GM18502 (cell line): Measurements from ENCODE around the gene PBRM1.
"Not testable (repeated sequence)": the region's sequence is repeated elsewhere in the genome, so short reads cannot be mapped to it uniquely, and the experiment has no call there.

ENCODE experiments used
- ATAC-seq: cut with Tn5 transposase; IDR thresholded peaks from one replicate; pipeline ENCODE4 v1.9.1; 2021; ENCODE audit warnings: mild to moderate bottlenecking; ENCODE audit not compliant: unreplicated experiment, poor library complexity

Gene PBRM1

DNA sequence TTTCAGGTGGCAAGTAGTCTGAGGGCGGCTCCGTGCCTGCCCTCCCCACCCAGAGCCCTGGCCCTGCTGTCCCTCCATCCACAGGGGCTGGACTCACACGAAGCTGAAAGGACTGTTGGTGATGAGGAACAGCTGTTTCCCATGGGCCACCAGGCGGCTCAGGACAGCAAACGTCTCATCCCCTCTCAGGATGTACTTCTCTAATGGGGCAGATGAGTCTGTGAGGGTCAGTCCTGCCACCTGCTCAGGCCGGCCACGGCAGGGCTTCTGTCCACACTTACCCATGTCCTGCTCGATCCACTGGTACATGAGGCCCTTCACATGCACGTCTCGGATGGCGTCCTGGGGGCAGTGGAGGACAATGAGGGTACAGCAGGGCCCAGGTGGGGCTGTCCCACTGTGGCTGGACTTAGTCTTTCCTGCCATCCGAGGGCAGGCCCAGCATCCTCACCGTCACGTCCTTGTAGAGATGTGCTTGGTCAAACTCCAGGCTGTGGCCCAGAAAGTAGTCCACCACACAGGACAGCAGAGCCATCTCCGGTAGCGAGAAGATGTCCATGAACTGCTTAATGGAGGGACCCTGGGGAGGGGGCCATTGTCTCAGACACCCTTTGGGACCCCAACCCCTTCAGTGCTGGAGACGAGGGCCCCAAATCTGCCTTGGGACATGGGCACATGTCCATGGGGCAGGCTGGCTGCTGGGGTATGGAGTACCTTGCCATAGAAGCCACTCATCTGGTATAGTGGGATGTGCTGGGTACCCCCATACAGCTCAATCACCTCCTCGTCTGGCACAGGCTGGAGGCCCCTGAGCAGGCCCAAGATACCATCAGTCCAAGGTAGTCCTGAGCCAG is 157.8 kb downstream of the PBRM1 start:
- no peak for ATAC-seq

GRCh38 chr3:52527039-52527731 is 158.5 kb downstream of the PBRM1 start:
- ATAC-seq: no peak

DNA sequence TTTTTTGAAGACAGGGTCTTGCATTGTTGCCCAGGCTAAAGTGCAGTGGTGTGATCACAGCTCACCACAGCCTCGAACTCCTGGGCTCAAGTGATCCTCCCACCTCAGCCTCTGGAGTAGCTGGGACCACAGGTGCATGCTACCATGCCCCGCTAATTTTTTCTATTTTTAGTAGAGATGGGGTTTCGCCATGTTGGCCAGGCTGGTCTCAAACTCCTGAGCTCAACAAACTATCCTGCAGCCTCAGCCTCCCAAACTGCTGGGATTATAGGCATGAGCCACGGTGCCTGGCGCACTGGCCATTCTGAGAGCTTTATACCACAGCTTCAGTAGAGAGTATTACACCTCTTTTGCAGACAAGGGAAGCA is 159.1 kb downstream of the PBRM1 start:
- ATAC-seq: not testable (repeated sequence)

GRCh38 chr3:52525680-52526561 is 159.8 kb downstream of the PBRM1 start:
- ATAC-seq: no peak

GRCh38 chr3:52524752-52525679 is 160.7 kb downstream of the PBRM1 start:
- ATAC-seq: no peak

DNA sequence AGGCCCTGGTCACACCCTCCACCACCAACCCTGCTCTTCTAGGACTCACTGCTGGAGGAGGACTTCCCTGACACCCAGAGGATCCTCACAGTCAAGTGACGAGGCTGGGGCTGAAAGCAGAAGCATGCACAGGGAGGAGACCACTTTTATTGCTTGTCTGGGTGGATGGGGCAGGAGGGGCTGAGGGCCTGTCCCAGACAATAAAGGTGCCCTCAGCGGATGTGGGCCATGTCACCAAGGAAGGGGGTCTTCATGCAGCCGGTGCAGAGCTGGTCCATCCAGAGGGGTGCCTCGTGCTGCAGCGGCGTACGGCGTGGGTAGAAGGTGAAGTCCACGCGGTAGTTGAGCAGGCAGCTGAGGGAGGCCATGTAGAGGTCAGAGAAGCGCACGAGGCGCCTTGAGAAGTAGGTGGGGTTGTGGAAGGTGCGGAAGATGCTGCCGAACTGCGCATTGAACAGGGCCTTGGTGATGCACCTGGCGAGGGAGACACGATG is 161.4 kb downstream of the PBRM1 start:
- ATAC-seq: no peak

GRCh38 chr3:52523386-52524257 is 162.1 kb downstream of the PBRM1 start:
- no peak for ATAC-seq

DNA sequence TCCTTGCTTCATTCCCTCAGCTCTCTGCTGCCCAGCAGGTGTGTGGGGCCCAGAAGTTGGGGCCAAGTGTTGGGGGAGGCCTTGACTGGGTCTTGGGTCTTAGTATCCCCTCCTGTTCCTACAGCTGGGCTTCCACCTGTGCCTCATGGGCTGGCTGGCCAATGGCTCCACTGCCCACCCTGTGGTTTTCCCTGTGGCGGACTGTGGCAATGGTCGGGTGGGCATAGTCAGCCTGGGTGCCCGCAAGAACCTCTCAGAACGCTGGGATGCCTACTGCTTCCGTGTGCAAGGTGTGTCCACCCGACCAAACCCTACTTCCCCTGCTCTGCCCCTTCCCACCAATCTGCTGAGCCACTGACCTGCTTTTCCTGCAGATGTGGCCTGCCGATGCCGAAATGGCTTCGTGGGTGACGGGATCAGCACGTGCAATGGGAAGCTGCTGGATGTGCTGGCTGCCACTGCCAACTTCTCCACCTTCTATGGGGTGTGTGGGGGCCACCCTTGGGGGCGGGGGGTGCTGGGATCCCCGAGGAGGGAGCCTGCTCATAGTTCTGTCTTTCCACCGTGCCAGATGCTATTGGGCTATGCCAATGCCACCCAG is 163.0 kb downstream of the PBRM1 start:
- ATAC-seq: no peak

- ATAC-seq: no peak
Observed at GRCh38 chr3:52521881-52522650, 163.6 kb downstream of the PBRM1 start.

GRCh38 chr3:52521488-52521824 is 164.3 kb downstream of the PBRM1 start:
- no peak for ATAC-seq

DNA sequence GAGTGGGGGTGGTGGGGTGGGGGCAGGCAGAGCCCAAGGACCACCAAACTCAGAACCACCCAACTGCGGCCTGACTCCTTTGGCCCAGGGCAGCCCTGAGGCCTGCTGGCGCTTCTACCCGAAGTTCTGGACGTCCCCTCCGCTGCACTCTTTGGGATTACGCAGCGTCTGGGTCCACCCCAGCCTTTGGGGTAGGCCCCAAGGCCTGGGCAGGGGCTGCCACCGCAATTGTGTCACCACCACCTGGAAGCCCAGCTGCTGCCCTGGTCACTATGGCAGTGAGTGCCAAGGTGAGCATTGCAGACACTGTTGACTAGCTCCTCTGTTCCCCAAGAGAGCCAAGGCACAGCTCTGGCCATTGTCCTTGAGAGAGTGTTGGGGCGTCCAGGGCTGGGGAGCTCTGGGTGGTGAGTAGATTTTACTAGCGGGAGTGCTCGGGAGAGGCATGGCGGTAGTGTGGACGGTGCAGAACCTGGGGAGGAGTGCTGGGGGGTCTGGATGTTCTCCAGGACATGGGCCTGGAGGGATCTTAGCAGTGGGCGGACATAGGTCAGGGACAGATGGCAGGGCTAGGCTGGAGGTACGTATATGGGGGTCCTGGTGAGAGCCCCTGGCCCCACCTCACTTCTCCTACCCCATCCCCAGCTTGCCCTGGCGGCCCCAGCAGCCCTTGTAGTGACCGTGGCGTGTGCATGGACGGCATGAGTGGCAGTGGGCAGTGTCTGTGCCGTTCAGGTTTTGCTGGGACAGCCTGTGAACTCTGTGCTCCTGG is 164.8 kb downstream of the PBRM1 start:
- ATAC-seq: no peak

DNA sequence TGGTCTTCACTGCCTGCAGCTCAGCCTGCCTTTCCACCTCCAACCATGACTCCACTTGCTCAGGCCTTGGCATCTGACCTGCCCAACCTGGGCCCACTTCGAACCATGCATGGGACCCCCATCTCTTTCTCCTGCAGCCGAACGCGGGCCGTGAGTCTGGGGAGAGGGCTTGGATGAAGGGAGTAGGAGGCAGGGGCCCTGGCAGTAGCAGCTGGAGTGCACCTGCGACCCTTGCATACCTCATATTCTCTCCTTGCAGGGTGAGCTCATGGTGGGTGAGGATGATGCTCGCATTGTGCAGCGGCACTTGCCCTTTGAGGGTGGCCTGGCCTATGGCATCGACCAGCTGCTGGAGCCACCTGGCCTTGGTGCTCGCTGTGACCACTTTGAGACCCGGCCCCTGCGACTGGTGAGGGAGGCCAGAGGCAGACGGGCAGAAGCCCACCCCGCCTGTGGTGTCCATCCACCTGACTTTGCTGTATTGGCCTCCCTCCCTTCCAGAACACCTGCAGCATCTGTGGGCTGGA is 165.5 kb downstream of the PBRM1 start:
- ATAC-seq: no peak

DNA sequence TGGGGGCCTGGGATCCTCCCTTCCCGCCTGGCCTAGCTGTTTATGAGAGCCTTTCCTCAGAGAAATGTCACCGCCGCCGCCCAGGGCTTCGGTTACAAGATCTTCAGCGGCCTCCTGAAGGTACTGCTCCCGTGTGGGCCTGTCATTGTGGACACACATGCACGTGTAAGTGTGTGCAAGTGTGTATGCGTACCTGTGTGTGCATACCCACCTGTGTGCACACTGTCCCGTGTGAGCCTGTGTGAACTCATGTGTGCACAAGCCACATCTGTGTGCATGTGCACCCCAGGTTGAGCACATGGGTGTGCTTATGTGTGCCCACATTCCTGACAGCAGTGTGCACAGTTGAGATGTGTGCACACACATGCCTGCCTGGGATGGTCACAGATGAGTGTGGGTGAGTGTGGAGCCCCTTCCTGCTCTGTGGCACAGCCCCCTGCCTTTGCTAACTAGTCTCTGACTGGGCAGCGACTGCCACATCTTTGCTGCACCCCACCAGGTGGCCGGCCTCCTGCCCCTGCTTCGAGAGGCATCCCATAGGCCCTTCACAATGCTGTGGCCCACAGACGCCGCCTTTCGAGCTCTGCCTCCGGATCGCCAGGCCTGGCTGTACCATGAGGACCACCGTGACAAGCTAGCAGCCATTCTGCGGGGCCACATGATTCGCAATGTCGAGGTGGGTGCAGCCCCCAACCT is 166.1 kb downstream of the PBRM1 start:
- no peak for ATAC-seq

GRCh38 chr3:52518723-52519444 is 166.8 kb downstream of the PBRM1 start:
- ATAC-seq: no peak
